Stomach (tissue), 4 donors: Measurements from ENCODE around the gene AMER3.

Source experiments
- POLR2A ChIP-seq, 4 donors: fragments of 450-650 bp; IDR thresholded peaks; one replicate each; pipeline ENCODE4 v1.6.1; 2016; ENCODE audit warnings: antibody characterized with exemption in 4 of 4, control low read depth in 2 of 4, mild to moderate bottlenecking in 1 of 4, moderate library complexity in 1 of 4
- TF ChIP-seq, protein P1 (sequence below), 7 experiments: fragments of 450-650 bp in 4 of 7; fragments of 200-600 bp in 3 of 7; sonication (generic) in 3 of 7; IDR thresholded peaks; one replicate each; pipeline ENCODE4 v1.5.1; 2016 to 2019; ENCODE audit warnings: antibody characterized with exemption in 7 of 7, control low read depth in 2 of 7, mild to moderate bottlenecking in 1 of 7

DNA sequence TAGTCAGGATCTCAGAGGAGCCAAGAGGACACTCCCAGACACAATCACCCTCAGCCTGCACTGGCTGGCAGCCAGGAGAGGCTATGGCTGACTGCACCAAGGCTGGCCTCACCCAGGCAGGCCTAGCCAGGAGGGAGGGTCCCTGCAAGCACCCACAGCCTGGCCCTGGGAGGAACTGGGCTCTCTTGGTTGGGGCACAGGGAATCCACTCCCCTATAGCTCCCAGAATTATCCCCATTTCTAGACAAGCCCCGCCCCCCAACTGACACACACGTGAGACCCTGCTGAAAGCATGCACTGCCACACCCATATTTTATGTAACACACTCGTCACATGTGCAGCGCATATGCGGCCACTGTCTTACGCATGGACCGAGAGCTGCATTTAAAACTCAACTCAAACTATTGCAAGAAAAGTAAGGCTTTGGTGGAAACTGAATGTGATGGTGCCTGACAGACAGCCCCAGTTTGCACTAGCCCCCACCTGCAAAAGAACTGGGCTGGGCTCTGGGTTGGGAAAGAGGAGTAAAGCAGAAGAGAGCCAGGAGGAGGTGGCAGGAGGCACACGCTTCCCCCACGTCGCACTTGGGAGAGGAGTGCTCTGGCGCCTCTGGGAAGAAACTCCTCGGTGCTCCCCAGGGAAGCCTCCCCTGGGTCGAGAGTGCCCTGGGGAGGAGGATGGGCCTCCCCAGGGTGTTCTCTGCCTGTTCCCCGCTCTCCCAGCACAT lies 52.5 kb downstream of the AMER3 start:
- TF ChIP-seq, protein P1, sequence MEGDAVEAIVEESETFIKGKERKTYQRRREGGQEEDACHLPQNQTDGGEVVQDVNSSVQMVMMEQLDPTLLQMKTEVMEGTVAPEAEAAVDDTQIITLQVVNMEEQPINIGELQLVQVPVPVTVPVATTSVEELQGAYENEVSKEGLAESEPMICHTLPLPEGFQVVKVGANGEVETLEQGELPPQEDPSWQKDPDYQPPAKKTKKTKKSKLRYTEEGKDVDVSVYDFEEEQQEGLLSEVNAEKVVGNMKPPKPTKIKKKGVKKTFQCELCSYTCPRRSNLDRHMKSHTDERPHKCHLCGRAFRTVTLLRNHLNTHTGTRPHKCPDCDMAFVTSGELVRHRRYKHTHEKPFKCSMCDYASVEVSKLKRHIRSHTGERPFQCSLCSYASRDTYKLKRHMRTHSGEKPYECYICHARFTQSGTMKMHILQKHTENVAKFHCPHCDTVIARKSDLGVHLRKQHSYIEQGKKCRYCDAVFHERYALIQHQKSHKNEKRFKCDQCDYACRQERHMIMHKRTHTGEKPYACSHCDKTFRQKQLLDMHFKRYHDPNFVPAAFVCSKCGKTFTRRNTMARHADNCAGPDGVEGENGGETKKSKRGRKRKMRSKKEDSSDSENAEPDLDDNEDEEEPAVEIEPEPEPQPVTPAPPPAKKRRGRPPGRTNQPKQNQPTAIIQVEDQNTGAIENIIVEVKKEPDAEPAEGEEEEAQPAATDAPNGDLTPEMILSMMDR (IDR thresholded peaks at IDR 0.05) = no peak
- no peak for TF ChIP-seq POLR2A (IDR thresholded peaks at IDR 0.05)
